Liver (tissue), 9 donors: Measurements from ENCODE around the gene GBA3. TPM values are rescaled to one million over a fixed set of nuclear protein-coding genes. Genes with fewer than 3 reads are reported as not detected.

Experiments
- DNase-seq: peaks from one replicate; pipeline ENCODE4 v3.0.0-alpha.2; 2017; ENCODE audit warnings: low spot score
- H3K27ac ChIP-seq, 2 donors: one replicate each; pipeline ENCODE4 v1.7.0; 2013; ENCODE audit warnings: inconsistent platforms in 2 of 2, low read length in 2 of 2, control low read depth in 1 of 2, low read depth in 1 of 2, mild to moderate bottlenecking in 1 of 2
- H3K27me3 ChIP-seq, 4 donors: one replicate each; pipeline versions ENCODE4 v1.6.1 to v1.7.0; 2013; ENCODE audit warnings: low read length in 3 of 4, inconsistent platforms in 1 of 4, mild to moderate bottlenecking in 1 of 4, moderate library complexity in 1 of 4; ENCODE audit not compliant: control insufficient read depth in 4 of 4, insufficient read depth in 4 of 4
- H3K36me3 ChIP-seq, 4 donors: one replicate each; pipeline versions ENCODE4 v1.6.1 to v1.7.0; 2013; ENCODE audit warnings: low read length in 3 of 4, mild to moderate bottlenecking in 3 of 4, low read depth in 1 of 4, moderate library complexity in 1 of 4; ENCODE audit not compliant: control insufficient read depth in 4 of 4, insufficient read depth in 3 of 4
- H3K4me1 ChIP-seq, 4 donors: one replicate each; pipeline versions ENCODE4 v1.6.1 to v1.7.0; 2013; ENCODE audit warnings: low read length in 3 of 4, mild to moderate bottlenecking in 3 of 4, moderate library complexity in 1 of 4; ENCODE audit not compliant: control insufficient read depth in 4 of 4, insufficient read depth in 4 of 4
- H3K4me3 ChIP-seq, 3 donors: one replicate each; pipeline versions ENCODE4 v1.6.1 to v1.7.0; 2013; ENCODE audit warnings: low read length in 3 of 3, control low read depth in 1 of 3, low read depth in 1 of 3, mild to moderate bottlenecking in 1 of 3
- H3K9ac ChIP-seq, 2 donors: one replicate each; pipeline ENCODE4 v1.7.0; 2013; ENCODE audit warnings: low read length in 2 of 2, mild to moderate bottlenecking in 2 of 2, moderate library complexity in 2 of 2, control low read depth in 1 of 2, low read depth in 1 of 2
- H3K9me3 ChIP-seq, 4 donors: one replicate each; pipeline versions ENCODE4 v1.6.1 to v1.7.0; 2013; ENCODE audit warnings: low read length in 3 of 4; ENCODE audit not compliant: control insufficient read depth in 4 of 4
- ATF3 ChIP-seq: IDR thresholded peaks from 2 replicates; pipeline ENCODE4 v1.6.1; 2016; ENCODE audit warnings: antibody characterized with exemption
- CTCF ChIP-seq: fragments of 150-350 bp; IDR thresholded peaks from 2 replicates; pipeline ENCODE4 v1.5.1; 2017; ENCODE audit warnings: improper control_type of control experiment, low read depth, low read length; ENCODE audit not compliant: missing input control
- EGR1 ChIP-seq, 2 donors: IDR thresholded peaks; 2 replicates each; pipeline ENCODE4 v1.6.1; 2016 to 2018; ENCODE audit warnings: antibody characterized with exemption in 2 of 2, low read depth in 2 of 2
- FOXA1 ChIP-seq: IDR thresholded peaks from 2 replicates; pipeline ENCODE4 v1.6.1; 2016; ENCODE audit warnings: antibody characterized with exemption
- GABPA ChIP-seq, 2 donors: IDR thresholded peaks in 1 of 2; conservative IDR thresholded peaks in 1 of 2; 2 replicates each; pipeline ENCODE4 v1.6.1; 2016; ENCODE audit warnings: antibody characterized with exemption in 2 of 2, mild to moderate bottlenecking in 1 of 2, moderate library complexity in 1 of 2
- HNF4A ChIP-seq, 2 donors: conservative IDR thresholded peaks; 2 replicates each; pipeline ENCODE4 v1.6.1; 2016; ENCODE audit warnings: antibody characterized with exemption in 2 of 2, mild to moderate bottlenecking in 2 of 2
- JUND ChIP-seq, 2 donors: IDR thresholded peaks; 2 replicates each; pipeline ENCODE4 v1.6.1; 2016; ENCODE audit warnings: antibody characterized with exemption in 2 of 2
- NR2F2 ChIP-seq: IDR thresholded peaks from 2 replicates; pipeline ENCODE4 v1.6.1; 2016; ENCODE audit warnings: antibody characterized with exemption
- RXRA ChIP-seq, 2 donors: IDR thresholded peaks; 2 replicates each; pipeline ENCODE4 v1.6.1; 2017 to 2018; ENCODE audit warnings: antibody characterized with exemption in 2 of 2, mild to moderate bottlenecking in 1 of 2
- SP1 ChIP-seq: IDR thresholded peaks from 2 replicates; pipeline ENCODE4 v1.6.1; 2018; ENCODE audit warnings: antibody characterized with exemption, mild to moderate bottlenecking
- YY1 ChIP-seq: IDR thresholded peaks from 2 replicates; pipeline ENCODE4 v1.6.1; 2016; ENCODE audit warnings: antibody characterized with exemption, mild to moderate bottlenecking
- ZBTB33 ChIP-seq: IDR thresholded peaks from 2 replicates; pipeline ENCODE4 v1.6.1; 2016; ENCODE audit warnings: antibody characterized with exemption
- WGBS: extraction: QIAGEN DNeasy Blood & Tissue Kit; methylation state at CpG from one replicate; pipeline ENCODE4 v1.1.7; 2013; 5-methylcytosine and 5-hydroxymethylcytosine counted together
- polyA plus RNA-seq, 2 donors: library from polyadenylated mRNA; stranded (reverse) in 1 of 2; unstranded in 1 of 2; fragments of 200-250 nt in 1 of 2; fragments of >200 nt in 1 of 2; fragmentation: Nextera tagmentation in 1 of 2; extraction: Ambion mirVana in 1 of 2; gene quantifications; one replicate each; pipeline versions ENCODE4 v1.2.1 to v1.2.3, GENCODE V29; 2013 to 2015
- total RNA-seq, 2 donors: library from RNA; depleted of rRNA; stranded (reverse); fragments of >200 nt; gene quantifications; one replicate each; pipeline ENCODE4 v1.2.3, GENCODE V29; 2014
- TF ChIP-seq, protein P1 (sequence below): IDR thresholded peaks from 2 replicates; pipeline ENCODE4 v1.6.1; 2016; ENCODE audit warnings: antibody characterized with exemption, mild to moderate bottlenecking
- TF ChIP-seq, protein P2 (sequence below): IDR thresholded peaks from 2 replicates; pipeline ENCODE4 v1.6.1; 2016; ENCODE audit warnings: antibody characterized with exemption
- donor health status: healthy.
- donor health status: healthy.
- donor health status: healthy.
- donor health status: healthy.
- donor health status: healthy.

GBA3 gene
- total and polyA plus RNA-seq, 4 donors: 10.6 to 36.7 (median 18.9) TPM

DNA sequence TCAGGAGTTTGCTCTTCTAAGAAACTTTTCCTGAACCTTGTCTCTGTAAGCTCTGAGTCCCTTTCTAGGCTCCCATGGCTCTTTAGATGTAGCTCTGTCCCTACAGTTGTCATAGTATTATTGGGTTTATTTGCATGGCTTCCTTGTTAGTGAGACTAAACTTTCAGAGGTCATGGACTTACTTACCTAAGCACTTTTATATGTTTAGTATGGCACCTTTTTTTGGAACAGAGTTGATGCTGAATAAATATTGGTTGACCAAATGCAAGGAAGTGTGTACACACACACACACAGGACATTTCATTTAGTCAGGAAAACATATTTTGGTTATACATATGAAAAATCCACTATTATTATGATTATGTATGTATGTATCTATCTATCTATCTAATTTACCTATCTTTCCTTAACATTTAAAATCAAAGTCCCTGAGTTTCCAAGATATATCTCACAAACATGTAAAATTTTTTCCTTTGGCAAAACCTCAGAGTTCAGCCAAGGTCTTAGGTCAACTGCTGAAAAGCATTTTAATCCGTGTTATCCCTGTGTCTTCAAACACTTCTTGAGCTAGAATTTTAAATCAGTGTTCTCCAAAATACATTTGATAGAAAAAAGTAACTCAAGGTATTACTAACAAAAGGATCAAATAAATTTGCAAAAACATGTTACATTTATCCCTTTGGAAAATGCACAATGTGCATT lies 47.1 kb upstream of the GBA3 start (continued):
- TF ChIP-seq ZBTB33 (peak; percentile 66), HNF4A (conservative IDR thresholded peaks at IDR 0.05) (peak; percentile 71 to 75), YY1 (peak; percentile 90), SP1 (peak; percentile 73), ATF3 (no peak)

GRCh38 chr4:22648996-22649395 lies 43.7 kb upstream of the GBA3 start:
- TF ChIP-seq SP1: no peak
- TF ChIP-seq, protein P1, sequence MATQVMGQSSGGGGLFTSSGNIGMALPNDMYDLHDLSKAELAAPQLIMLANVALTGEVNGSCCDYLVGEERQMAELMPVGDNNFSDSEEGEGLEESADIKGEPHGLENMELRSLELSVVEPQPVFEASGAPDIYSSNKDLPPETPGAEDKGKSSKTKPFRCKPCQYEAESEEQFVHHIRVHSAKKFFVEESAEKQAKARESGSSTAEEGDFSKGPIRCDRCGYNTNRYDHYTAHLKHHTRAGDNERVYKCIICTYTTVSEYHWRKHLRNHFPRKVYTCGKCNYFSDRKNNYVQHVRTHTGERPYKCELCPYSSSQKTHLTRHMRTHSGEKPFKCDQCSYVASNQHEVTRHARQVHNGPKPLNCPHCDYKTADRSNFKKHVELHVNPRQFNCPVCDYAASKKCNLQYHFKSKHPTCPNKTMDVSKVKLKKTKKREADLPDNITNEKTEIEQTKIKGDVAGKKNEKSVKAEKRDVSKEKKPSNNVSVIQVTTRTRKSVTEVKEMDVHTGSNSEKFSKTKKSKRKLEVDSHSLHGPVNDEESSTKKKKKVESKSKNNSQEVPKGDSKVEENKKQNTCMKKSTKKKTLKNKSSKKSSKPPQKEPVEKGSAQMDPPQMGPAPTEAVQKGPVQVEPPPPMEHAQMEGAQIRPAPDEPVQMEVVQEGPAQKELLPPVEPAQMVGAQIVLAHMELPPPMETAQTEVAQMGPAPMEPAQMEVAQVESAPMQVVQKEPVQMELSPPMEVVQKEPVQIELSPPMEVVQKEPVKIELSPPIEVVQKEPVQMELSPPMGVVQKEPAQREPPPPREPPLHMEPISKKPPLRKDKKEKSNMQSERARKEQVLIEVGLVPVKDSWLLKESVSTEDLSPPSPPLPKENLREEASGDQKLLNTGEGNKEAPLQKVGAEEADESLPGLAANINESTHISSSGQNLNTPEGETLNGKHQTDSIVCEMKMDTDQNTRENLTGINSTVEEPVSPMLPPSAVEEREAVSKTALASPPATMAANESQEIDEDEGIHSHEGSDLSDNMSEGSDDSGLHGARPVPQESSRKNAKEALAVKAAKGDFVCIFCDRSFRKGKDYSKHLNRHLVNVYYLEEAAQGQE: no peak
- TF ChIP-seq EGR1 (IDR thresholded peaks at IDR 0.05; ENCODE audit: low read depth in 2 of 2): no peak
- TF ChIP-seq ATF3: no peak
- TF ChIP-seq HNF4A (conservative IDR thresholded peaks at IDR 0.05): no peak
- TF ChIP-seq, protein P2, sequence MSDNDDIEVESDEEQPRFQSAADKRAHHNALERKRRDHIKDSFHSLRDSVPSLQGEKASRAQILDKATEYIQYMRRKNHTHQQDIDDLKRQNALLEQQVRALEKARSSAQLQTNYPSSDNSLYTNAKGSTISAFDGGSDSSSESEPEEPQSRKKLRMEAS: no peak
- TF ChIP-seq JUND (IDR thresholded peaks at IDR 0.05): no peak
- no peak for TF ChIP-seq NR2F2
- TF ChIP-seq CTCF: no peak
- no peak for TF ChIP-seq RXRA (IDR thresholded peaks at IDR 0.05)
- no peak for TF ChIP-seq FOXA1
- TF ChIP-seq GABPA (IDR thresholded peaks at IDR 0.05 in 1 of 2, conservative IDR thresholded peaks at IDR 0.05 in 1 of 2): no peak
- 92% methylated on average over 8 of the region's 8 CpGs for WGBS

More at GRCh38 chr4:22648996-22649395, 43.7 kb upstream of the GBA3 start:
- DNase-seq: no peak
- H3K27ac ChIP-seq: no peak overlapping the region
- peaks cover 0 to 1% (median 0%) of the 10 kb centered on the region in 4 donors for H3K9me3 ChIP-seq
- H3K9ac ChIP-seq: no peak overlapping the region
- H3K27me3 ChIP-seq: no peaks in the 10 kb centered on the region
- no peak overlapping the region for H3K4me3 ChIP-seq
- H3K36me3 ChIP-seq: no peaks in the 10 kb centered on the region
- H3K4me1 ChIP-seq: peaks cover 2 to 22% (median 18%) of the 10 kb centered on the region in 4 donors
